Stomach (tissue), 4 donors: ENCODE measurements around the gene APEH.

Source experiments
- POLR2A ChIP-seq, 4 donors: fragments of 450-650 bp; IDR thresholded peaks; one replicate each; pipeline ENCODE4 v1.6.1; 2016; ENCODE audit warnings: antibody characterized with exemption in 4 of 4, control low read depth in 2 of 4, mild to moderate bottlenecking in 1 of 4, moderate library complexity in 1 of 4
- POLR2AphosphoS5 ChIP-seq, 3 donors: sonication (generic); formaldehyde crosslinking; IDR thresholded peaks; one replicate each; pipeline ENCODE4 v1.6.1; 2016; ENCODE audit warnings: antibody characterized with exemption in 3 of 3
- TF ChIP-seq, protein P1 (sequence below), 7 experiments: fragments of 450-650 bp in 4 of 7; fragments of 200-600 bp in 3 of 7; sonication (generic) in 3 of 7; IDR thresholded peaks; one replicate each; pipeline ENCODE4 v1.5.1; 2016 to 2019; ENCODE audit warnings: antibody characterized with exemption in 7 of 7, control low read depth in 2 of 7, mild to moderate bottlenecking in 1 of 7

DNA sequence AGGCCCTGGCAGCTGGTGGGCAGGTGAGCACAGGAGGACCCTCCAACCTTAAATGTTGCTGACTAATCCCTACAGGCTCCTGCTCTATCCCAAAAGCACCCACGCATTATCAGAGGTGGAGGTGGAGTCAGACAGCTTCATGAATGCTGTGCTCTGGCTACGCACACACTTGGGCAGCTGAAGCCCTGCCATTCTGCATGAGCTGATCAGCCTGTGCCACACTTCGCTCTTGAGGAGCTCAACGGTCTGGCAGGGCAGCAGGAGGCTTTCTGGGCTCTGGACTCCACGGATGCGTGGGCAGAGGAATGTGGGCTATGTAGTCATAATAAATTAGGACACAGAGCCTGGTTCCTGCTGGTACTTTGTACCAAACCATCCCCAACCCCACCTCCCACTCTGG lies 9.0 kb downstream of the APEH start:
- TF ChIP-seq, protein P1, sequence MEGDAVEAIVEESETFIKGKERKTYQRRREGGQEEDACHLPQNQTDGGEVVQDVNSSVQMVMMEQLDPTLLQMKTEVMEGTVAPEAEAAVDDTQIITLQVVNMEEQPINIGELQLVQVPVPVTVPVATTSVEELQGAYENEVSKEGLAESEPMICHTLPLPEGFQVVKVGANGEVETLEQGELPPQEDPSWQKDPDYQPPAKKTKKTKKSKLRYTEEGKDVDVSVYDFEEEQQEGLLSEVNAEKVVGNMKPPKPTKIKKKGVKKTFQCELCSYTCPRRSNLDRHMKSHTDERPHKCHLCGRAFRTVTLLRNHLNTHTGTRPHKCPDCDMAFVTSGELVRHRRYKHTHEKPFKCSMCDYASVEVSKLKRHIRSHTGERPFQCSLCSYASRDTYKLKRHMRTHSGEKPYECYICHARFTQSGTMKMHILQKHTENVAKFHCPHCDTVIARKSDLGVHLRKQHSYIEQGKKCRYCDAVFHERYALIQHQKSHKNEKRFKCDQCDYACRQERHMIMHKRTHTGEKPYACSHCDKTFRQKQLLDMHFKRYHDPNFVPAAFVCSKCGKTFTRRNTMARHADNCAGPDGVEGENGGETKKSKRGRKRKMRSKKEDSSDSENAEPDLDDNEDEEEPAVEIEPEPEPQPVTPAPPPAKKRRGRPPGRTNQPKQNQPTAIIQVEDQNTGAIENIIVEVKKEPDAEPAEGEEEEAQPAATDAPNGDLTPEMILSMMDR (IDR thresholded peaks at IDR 0.05) = no peak
- TF ChIP-seq POLR2A (IDR thresholded peaks at IDR 0.05) (no peak), POLR2AphosphoS5 (IDR thresholded peaks at IDR 0.05) (no peak)
